Kidney (tissue), 14 donors: ENCODE results near the gene DERL2. TPM values are rescaled to one million over a fixed set of nuclear protein-coding genes. Genes with fewer than 3 reads are reported as not detected.

Experiments used
- DNase-seq, 5 donors: peaks; one replicate each; pipeline ENCODE4 v3.0.0-alpha.2; 2013 to 2020
- FAIRE-seq: peaks from 2 replicates; lab custom pipeline; 2012; peaks lifted over from hg19 to GRCh38; lab: Jason Lieb, UNC
- H3K27ac ChIP-seq, 2 donors: one replicate each; pipeline ENCODE4 v1.7.0; 2013; ENCODE audit warnings: low read depth in 2 of 2, low read length in 2 of 2, inconsistent platforms in 1 of 2
- H3K27me3 ChIP-seq: one replicate; pipeline ENCODE4 v1.7.1; 2013; ENCODE audit warnings: low read length, inconsistent platforms; ENCODE audit not compliant: control insufficient read depth, insufficient read depth
- H3K36me3 ChIP-seq, 3 donors: one replicate each; pipeline versions ENCODE4 v1.7.0 to v1.7.1; 2013; ENCODE audit warnings: low read length in 3 of 3, control low read depth in 1 of 3, inconsistent platforms in 1 of 3; ENCODE audit not compliant: insufficient read depth in 3 of 3, control insufficient read depth in 2 of 3
- H3K4me1 ChIP-seq, 3 donors: one replicate each; pipeline versions ENCODE4 v1.7.0 to v1.7.1; 2013; ENCODE audit warnings: low read length in 3 of 3, inconsistent platforms in 1 of 3, low read depth in 1 of 3; ENCODE audit not compliant: control insufficient read depth in 2 of 3, insufficient read depth in 2 of 3
- H3K4me3 ChIP-seq, 3 donors: one replicate each; pipeline versions ENCODE4 v1.7.0 to v1.8.1; 2013; ENCODE audit warnings: low read length in 3 of 3, control low read depth in 1 of 3, inconsistent platforms in 1 of 3
- H3K9ac ChIP-seq, 3 donors: one replicate each; pipeline versions ENCODE4 v1.7.0 to v1.7.1; 2013; ENCODE audit warnings: low read length in 3 of 3, control low read depth in 1 of 3, inconsistent platforms in 1 of 3
- H3K9me3 ChIP-seq, 3 donors: one replicate each; pipeline versions ENCODE4 v1.7.0 to v1.7.1; 2013; ENCODE audit warnings: low read length in 3 of 3, control low read depth in 1 of 3, inconsistent platforms in 1 of 3; ENCODE audit not compliant: control insufficient read depth in 2 of 3, insufficient read depth in 1 of 3
- CTCF ChIP-seq: IDR thresholded peaks from 3 replicates; pipeline ENCODE4 v1.5.1; 2012; ENCODE audit warnings: mild to moderate bottlenecking, moderate library complexity, borderline replicate concordance; ENCODE audit not compliant: insufficient read depth; ENCODE audit errors: extremely low read depth
- intact Hi-C: fragments of 100-400 bp; cut with DNase I; formaldehyde crosslinking; loops from one replicate; pipeline ENCODE4 v1.11.1; 2022
- polyA plus RNA-seq: library from polyadenylated mRNA; stranded (reverse); fragments of 350-450 nt; fragmentation: Illumina TruSeq; extraction: RNeasy Lipid Tissue Mini Kit (QIAGEN cat#74804); gene quantifications from one replicate; pipeline ENCODE4 v1.2.3, GENCODE V29; 2014; ENCODE audit warnings: low read depth, low replicate concordance; ENCODE audit not compliant: insufficient read depth
- total RNA-seq: library from RNA; stranded (reverse); fragmentation: NEBNext Ultra II Directional; extraction: Animal tissue kit (Norgen Biotek cat#: 25700); gene quantifications from one replicate; pipeline ENCODE4 v1.2.1, GENCODE V29; 2021
- donor health status: control.
- donor health status: control.
- donor health status: control.
- donor health status: control.
- donor health status: control.
- donor health status: DM: yes; HTN: yes; CAD: no.
- donor health status: Normal renal cell carcinoma (clear cell type).

Gene DERL2
- total and polyA plus RNA-seq, 2 donors from 2014 or later = 71.5 to 96.0 TPM

DNA sequence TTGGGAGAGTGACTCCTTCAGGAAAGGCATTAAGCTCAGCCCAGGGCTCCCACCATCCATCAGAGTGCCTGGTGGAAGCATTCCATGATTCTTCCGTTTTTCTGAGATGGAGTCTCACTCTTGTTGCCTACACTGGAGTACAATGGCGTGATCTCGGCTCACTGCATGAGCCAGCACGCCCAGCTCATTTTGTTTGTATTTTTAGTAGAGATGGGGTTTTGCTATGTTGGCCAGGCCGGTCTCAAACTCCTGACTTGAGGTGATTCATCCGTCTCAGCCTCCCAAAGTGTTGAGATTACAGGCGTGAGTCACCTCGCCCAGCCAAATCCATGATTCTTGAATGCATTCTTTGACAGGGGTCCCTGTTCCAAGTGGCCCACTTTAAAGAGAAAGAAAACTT lies 23.5 kb upstream of the DERL2 start:
- no peak for DNase-seq
- no peak overlapping the region for H3K9ac ChIP-seq
- no peak overlapping the region for H3K4me3 ChIP-seq
- no peaks in the 10 kb centered on the region for H3K27me3 ChIP-seq
- no peak overlapping the region for H3K27ac ChIP-seq
- no peak for FAIRE-seq
- no peak for TF ChIP-seq CTCF
- H3K36me3 ChIP-seq = no peaks in the 10 kb centered on the region
- no peaks in the 10 kb centered on the region for H3K9me3 ChIP-seq
- no peaks in the 10 kb centered on the region for H3K4me1 ChIP-seq
- intact Hi-C loops = no loop called here

DNA sequence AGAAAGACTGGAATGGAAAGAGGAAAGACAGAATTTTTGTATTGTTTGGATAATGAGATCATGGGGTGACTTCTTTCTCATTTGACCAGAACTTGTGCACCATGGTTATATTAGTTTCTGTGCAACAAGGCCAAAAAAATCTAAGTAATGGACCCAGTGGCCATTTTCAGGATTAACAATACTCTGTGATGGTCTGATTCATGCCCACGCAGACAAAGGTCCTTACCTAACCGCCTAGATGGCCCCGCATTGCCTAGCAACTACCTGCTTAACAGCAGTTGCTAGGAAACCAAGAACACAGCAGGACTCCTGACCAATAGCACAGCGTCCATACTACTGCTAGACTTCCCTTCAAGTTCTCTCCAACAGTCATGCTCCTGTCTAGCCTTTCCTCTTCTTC lies 22.8 kb upstream of the DERL2 start:
- Histone ChIP-seq H3K27ac (no peak overlapping the region), H3K9me3 (no peaks in the 10 kb centered on the region), H3K27me3 (no peaks in the 10 kb centered on the region), H3K4me3 (no peak overlapping the region), H3K4me1 (no peaks in the 10 kb centered on the region), H3K9ac (no peak overlapping the region), H3K36me3 (no peaks in the 10 kb centered on the region)
- TF ChIP-seq CTCF = no peak
- peak in 4 of 5 donors; percentile 73 to 81 (median 76) for DNase-seq
- no peak for FAIRE-seq
- intact Hi-C loops = no loop called here

- no peak for DNase-seq
- TF ChIP-seq CTCF = no peak
- no peaks in the 10 kb centered on the region for H3K36me3 ChIP-seq
- no peak overlapping the region for H3K4me3 ChIP-seq
- no peak for FAIRE-seq
- intact Hi-C loops = no loop called here
- H3K27ac ChIP-seq = no peak overlapping the region
- no peak overlapping the region for H3K9ac ChIP-seq
- no peaks in the 10 kb centered on the region for H3K9me3 ChIP-seq
- no peaks in the 10 kb centered on the region for H3K27me3 ChIP-seq
- H3K4me1 ChIP-seq = peaks cover 0 to 3% (median 0%) of the 10 kb centered on the region in 3 donors
Observed at GRCh38 chr17:5506307-5506706, 20.3 kb upstream of the DERL2 start.

DNA sequence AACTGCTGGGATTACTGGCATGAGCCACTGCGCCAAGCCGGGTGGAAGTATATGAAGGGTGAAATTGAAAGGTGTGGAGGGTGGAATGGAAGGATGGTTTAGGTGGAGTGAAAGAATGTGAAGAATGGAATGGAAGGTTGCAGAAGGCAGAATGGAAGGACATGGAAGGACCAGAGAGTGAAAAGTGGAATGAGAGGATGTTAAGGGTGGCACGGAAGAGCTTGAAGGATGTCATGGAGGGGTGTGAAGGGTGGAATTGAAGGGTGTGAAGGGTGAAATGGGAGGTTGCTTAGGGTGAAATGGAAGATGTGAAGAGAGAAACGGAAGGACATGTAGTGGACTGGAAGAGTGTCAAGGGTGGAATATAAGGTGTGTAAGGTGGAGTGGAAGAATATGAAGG lies 16.6 kb upstream of the DERL2 start:
- FAIRE-seq (no peak), DNase-seq (no peak)
- no peaks in the 10 kb centered on the region for H3K9me3 ChIP-seq
- no peaks in the 10 kb centered on the region for H3K36me3 ChIP-seq
- TF ChIP-seq CTCF = no peak
- no peak overlapping the region for H3K9ac ChIP-seq
- peaks cover 0 to 4% (median 0%) of the 10 kb centered on the region in 3 donors for H3K4me1 ChIP-seq
- intact Hi-C loops = no loop called here
- H3K27ac ChIP-seq = no peak overlapping the region
- no peaks in the 10 kb centered on the region for H3K27me3 ChIP-seq
- no peak overlapping the region for H3K4me3 ChIP-seq
